AG10803 (cell line): ENCODE results near the gene RGS16.

Source experiments
- DNase-seq: peaks from one replicate; pipeline ENCODE4 v3.0.0; 2010; ENCODE audit warnings: low read depth
- H3K4me3 ChIP-seq: 2 replicates; pipeline ENCODE4 v1.5.1; 2011; ENCODE audit warnings: mild to moderate bottlenecking, low read length, control low read depth
- CTCF ChIP-seq: conservative IDR thresholded peaks from 2 replicates; pipeline ENCODE4 v1.5.1; 2011; ENCODE audit warnings: mild to moderate bottlenecking, low read length, control low read depth, inconsistent platforms

RGS16 gene

DNA sequence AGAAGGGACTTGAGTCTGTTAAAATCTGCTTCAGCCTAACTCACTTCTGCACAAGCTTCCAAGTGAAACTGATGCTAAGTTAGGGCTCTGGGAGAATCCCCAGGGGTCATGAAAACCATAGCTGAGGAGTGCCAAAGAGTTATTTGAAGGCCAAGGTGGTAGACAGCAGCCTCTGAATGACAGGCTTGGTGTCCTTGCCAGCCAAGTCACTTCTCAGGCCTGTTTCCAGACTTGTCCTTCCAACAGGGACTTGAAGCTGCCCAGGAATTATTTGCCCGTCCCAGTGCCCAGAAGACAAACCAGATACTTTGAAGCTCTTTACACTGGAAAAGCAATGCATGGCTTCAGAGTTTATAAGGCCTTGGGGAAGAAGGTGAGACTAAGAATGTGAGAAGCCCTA is 48.7 kb downstream of the RGS16 start:
- no peak for TF ChIP-seq CTCF
- no peak for DNase-seq
- no peak overlapping the region for H3K4me3 ChIP-seq

- peak; percentile 3 for DNase-seq
- TF ChIP-seq CTCF = no peak
- H3K4me3 ChIP-seq = no peak overlapping the region
Observed at GRCh38 chr1:182552527-182552926, 51.7 kb downstream of the RGS16 start.

DNA sequence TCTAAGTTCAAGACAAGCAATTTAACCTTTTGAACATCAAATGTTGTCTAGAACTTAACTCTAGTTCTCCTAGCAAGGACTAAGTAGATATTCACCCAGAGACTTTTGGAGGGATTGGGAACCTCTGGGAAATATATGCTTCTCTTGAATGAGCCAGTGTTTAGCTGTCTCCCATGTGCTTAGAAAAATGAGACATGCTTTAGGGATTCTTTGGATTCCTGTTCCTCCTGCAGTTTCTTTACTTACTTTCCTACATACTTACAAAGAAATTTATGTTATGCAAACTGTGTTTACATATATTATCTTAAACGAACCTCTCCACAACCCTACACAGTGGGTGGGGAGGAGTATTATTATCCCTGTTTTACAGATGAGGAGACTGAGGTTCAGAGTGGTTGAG is 54.4 kb downstream of the RGS16 start:
- TF ChIP-seq CTCF = no peak
- DNase-seq = no peak
- no peak overlapping the region for H3K4me3 ChIP-seq

- TF ChIP-seq CTCF = no peak
- no peak for DNase-seq
- no peak overlapping the region for H3K4me3 ChIP-seq
Observed at GRCh38 chr1:182549346-182549745, 54.8 kb downstream of the RGS16 start.
